ENCODE results near the gene EFCAB6.

The EFCAB6 gene

GRCh38 chr22:43846966-43847365, 34.9 kb upstream of the EFCAB6 start:
- no peak for DNase-seq (ENCODE audit: low read depth)

GRCh38 chr22:43845981-43846380, 33.9 kb upstream of the EFCAB6 start:
- no peak for DNase-seq (ENCODE audit: low read depth)

GRCh38 chr22:43844560-43845545, 32.7 kb upstream of the EFCAB6 start:
- no peak for DNase-seq (ENCODE audit: low read depth)

GRCh38 chr22:43843783-43844530, 31.9 kb upstream of the EFCAB6 start:
- no peak for DNase-seq (ENCODE audit: low read depth)

- DNase-seq (ENCODE audit: low read depth) = no peak
Measured at GRCh38 chr22:43841742-43842141, 29.6 kb upstream of the EFCAB6 start.

- no peak for DNase-seq (ENCODE audit: low read depth)
Measured at GRCh38 chr22:43840851-43841250, 28.7 kb upstream of the EFCAB6 start.

GRCh38 chr22:43840431-43840830, 28.3 kb upstream of the EFCAB6 start:
- no peak for DNase-seq (ENCODE audit: low read depth)

GRCh38 chr22:43839781-43840180, 27.7 kb upstream of the EFCAB6 start:
- DNase-seq (ENCODE audit: low read depth) = no peak

GRCh38 chr22:43838571-43839307, 26.6 kb upstream of the EFCAB6 start:
- DNase-seq (ENCODE audit: low read depth) = no peak

- no peak for DNase-seq (ENCODE audit: low read depth)
Measured at GRCh38 chr22:43838161-43838560, 26.1 kb upstream of the EFCAB6 start.

GRCh38 chr22:43837666-43838065, 25.6 kb upstream of the EFCAB6 start:
- no peak for DNase-seq (ENCODE audit: low read depth)

GRCh38 chr22:43835736-43836135, 23.6 kb upstream of the EFCAB6 start:
- DNase-seq (ENCODE audit: low read depth) = no peak

- DNase-seq (ENCODE audit: low read depth) = no peak
Measured at GRCh38 chr22:43835166-43835565, 23.1 kb upstream of the EFCAB6 start.

- DNase-seq (ENCODE audit: low read depth) = no peak
Measured at GRCh38 chr22:43833286-43834240, 21.5 kb upstream of the EFCAB6 start.

- no peak for DNase-seq (ENCODE audit: low read depth)
Measured at GRCh38 chr22:43832393-43833265, 20.5 kb upstream of the EFCAB6 start.

GRCh38 chr22:43831561-43832392, 19.7 kb upstream of the EFCAB6 start:
- no peak for DNase-seq (ENCODE audit: low read depth)

GRCh38 chr22:43830931-43831560, 18.9 kb upstream of the EFCAB6 start:
- DNase-seq (ENCODE audit: low read depth) = no peak

- no peak for DNase-seq (ENCODE audit: low read depth)
Measured at GRCh38 chr22:43829904-43830851, 18.1 kb upstream of the EFCAB6 start.

Measured in fibroblast of the conjunctiva (primary cell).